Fibroblast of villous mesenchyme (primary cell): Measurements from ENCODE around the gene REPIN1. TPM values are rescaled to one million over a fixed set of nuclear protein-coding genes. Genes with fewer than 3 reads are reported as not detected.

Source experiments
- DNase-seq: peaks from one replicate; pipeline ENCODE4 v3.0.0-alpha.2; 2010; ENCODE audit warnings: low read depth
- H3K4me3 ChIP-seq: 2 replicates; pipeline ENCODE4 v1.5.1; 2011; ENCODE audit warnings: low read depth, mild to moderate bottlenecking, low read length
- total RNA-seq: library from RNA; depleted of rRNA; stranded (reverse); fragments of >200 nt; gene quantifications from 2 replicates; pipeline ENCODE4 v1.2.3, GENCODE V29; 2012
- TF ChIP-seq, protein P1 (sequence below): IDR thresholded peaks from 2 replicates; pipeline ENCODE4 v1.5.1; 2012; ENCODE audit warnings: low read depth, mild to moderate bottlenecking, low read length; ENCODE audit not compliant: insufficient read depth

REPIN1 gene
- total RNA-seq, 1 donor: 98.4 TPM

DNA sequence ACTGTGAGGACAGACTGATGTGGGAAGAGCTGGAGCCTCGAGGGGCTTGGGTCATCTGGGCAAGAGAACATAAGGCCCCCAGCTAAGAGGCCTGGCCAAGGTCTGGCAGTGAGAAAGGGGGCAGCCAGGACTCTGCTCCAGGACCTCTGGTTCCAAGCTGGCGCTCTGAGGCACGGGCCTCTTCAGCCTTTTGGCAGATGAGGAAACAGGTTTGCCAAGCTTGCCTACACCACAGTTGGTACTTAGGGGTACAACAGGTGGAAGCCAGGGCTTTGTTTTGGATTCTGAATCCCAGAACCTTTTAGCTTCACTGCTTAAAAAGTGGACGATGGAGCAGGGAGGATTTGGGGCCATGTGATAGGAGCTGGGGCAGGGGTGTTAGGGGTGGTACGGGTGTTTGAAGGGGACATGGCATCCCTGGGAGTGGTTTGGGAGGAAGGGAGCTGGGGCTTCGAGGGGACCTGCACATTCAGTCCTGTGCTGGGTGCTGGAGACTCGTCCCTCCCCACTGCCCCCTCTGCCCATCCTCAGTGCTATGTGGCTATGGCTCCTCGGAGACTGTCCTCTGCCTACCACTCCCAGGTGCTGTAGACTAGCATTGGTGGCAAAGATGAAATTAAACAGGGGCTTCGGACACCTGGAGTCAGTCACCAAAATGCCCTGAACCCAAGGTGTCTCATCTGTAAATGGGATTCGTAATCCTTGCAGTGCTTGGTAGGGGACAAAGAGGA lies 40.8 kb downstream of the REPIN1 start:
- no peak for DNase-seq
- H3K4me3 ChIP-seq: no peak overlapping the region
- TF ChIP-seq, protein P1, sequence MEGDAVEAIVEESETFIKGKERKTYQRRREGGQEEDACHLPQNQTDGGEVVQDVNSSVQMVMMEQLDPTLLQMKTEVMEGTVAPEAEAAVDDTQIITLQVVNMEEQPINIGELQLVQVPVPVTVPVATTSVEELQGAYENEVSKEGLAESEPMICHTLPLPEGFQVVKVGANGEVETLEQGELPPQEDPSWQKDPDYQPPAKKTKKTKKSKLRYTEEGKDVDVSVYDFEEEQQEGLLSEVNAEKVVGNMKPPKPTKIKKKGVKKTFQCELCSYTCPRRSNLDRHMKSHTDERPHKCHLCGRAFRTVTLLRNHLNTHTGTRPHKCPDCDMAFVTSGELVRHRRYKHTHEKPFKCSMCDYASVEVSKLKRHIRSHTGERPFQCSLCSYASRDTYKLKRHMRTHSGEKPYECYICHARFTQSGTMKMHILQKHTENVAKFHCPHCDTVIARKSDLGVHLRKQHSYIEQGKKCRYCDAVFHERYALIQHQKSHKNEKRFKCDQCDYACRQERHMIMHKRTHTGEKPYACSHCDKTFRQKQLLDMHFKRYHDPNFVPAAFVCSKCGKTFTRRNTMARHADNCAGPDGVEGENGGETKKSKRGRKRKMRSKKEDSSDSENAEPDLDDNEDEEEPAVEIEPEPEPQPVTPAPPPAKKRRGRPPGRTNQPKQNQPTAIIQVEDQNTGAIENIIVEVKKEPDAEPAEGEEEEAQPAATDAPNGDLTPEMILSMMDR: no peak

DNA sequence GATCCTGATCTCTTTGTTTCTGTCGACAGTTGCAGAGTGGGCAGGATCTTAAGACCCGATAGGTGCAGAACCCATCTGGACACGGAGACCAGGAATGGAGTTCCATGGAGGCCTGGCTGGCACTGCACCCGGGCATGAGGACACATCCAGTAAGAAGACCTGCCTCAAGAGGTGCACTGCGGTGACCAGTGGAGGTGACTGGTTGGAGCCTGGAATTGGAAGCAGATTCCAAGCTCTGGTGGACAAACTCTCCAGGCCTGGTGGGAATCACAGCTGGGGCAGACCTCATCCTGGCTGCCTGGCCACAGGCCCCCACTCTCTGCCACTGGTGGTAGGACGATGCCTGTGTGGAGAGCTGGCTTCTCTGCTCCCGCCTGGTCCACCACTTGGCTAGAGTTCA lies 41.5 kb downstream of the REPIN1 start:
- TF ChIP-seq, protein P1: no peak
- DNase-seq: no peak
- H3K4me3 ChIP-seq: no peak overlapping the region

DNA sequence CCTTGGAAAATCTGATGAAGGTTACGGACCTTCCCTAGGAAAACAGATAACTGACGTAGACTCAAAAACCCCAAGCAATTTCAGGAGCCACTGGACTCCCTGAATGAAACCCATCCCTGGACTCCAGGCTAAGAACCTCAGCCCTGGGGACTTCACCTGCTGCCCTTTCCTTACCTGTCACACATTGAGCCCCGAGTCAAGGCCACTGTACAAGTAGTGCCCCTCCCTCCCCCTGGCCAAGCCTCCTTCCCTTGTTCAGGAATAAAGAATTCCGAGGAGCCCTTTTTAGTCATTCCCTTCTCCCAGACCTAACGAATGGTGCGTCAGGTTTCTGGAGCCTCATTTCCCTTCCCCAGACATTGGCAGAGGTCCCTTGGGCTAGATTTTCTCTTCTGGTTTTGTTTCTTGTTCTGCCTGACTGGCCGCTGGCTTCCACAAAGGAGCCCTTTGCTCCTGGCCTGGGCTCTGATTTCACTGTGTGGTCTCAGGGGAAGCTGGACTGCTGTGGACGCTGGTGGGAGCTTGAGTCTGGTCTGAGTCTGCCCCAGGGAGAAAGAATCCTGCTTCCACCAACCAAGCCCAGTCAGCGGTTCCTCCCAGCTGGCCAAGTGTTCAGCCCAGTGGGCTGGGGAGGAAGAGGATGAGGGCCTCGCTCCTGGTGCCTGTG lies 42.2 kb downstream of the REPIN1 start:
- no peak for DNase-seq
- no peak overlapping the region for H3K4me3 ChIP-seq
- TF ChIP-seq, protein P1: no peak

DNA sequence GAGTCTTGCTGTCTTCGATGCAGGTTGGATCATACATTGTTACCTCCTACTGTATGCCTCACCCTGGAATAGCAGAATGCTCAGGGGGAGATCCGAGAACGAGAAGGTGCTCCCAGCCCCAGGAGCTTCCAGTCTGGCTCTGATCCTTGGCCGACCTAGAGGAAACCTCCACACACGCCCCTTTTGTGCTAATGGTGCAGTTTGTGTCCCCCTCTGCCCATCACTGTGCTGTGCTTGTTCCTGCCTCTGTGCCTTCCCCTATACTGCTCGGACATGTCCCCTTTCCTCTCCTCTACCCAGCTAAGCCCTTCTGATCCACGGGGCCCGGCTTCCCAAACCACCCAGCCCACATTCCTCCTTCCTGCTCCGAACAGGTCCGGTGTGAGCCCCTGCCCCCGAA lies 43.0 kb downstream of the REPIN1 start:
- no peak overlapping the region for H3K4me3 ChIP-seq
- no peak for DNase-seq
- TF ChIP-seq, protein P1: no peak

DNA sequence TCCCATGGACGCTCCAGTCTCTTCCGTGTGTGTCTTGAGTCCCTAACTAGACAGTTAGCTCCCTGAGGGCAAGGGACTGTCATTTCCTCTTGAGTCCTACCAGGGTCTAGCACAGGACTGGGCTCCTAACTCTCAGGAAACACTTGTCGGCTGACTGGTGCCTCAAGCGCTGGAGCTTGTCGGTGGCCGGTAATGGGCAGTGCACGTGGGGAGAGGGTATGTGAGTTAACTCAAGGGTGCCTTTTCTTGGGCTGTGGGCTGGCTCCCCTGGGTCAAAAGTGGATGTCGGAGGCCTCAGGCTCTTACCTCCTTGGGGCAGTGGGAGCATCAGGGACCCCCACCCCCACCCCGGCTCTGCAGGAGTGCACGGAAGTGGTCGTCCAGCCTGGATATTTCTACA lies 43.4 kb downstream of the REPIN1 start:
- no peak overlapping the region for H3K4me3 ChIP-seq
- no peak for DNase-seq
- TF ChIP-seq, protein P1: no peak

DNA sequence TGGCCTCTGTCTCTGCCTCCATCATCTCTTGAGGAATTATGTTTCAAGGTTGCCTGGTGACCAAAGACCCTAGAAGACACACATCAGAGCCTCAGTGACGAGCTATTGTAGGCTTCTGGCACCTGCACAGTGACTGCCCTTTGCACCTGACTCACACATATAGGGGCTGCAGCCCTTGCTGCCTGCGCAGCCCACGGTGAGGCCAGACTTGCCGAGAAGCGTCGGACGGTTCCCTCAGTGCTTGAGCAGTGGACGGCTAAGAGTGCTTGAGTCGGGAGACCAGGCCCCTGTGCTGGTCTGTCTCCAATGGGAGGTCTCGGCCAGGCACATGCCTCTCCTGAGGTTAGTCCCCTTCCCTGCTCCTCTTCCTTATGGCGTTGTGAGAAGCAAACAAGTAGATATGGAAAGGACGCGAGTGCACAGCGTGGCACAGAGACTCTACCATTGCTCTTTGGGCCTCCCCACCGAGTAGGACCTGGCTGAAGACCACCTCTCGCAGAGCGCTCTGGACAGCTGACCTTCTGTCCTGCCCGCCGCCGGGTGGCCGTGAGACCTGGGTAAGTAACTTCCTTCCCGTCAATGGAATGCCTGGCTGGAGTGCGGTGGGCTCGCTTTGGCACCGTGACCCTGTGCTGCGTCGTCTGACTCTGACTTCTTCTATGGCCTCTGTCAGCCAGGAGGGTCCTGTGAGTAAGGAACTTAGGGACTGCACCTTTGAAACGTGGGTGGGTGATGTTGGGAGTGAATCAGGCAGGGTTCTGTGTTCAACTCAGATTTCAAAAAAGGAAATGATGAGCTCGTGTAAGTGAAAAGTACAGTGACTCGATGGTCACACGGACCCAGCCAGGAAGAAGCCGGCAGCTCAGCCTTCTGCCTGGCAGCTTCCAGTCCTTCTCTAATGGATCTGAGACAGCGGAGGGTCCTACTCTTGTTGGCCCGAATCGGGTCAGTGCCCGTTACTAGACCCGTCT lies 44.2 kb downstream of the REPIN1 start:
- no peak for DNase-seq
- TF ChIP-seq, protein P1: no peak
- no peak overlapping the region for H3K4me3 ChIP-seq
